A549 (cell line): ENCODE data around the gene NRXN3. TPM values are rescaled to one million over a fixed set of nuclear protein-coding genes. Genes with fewer than 3 reads are reported as not detected.

ENCODE experiments used
- ATAC-seq, 2 experiments: fragments of 200-7000 bp in 1 of 2; fragments of >200 bp in 1 of 2; cut with Nextera tagmentation in 1 of 2; cut with Tn5 transposase in 1 of 2; 3 replicates each; pipeline versions ENCODE4 v1.8.0 to v1.9.1; 2018 to 2020; ENCODE audit warnings: mild to moderate bottlenecking in 1 of 2, moderate library complexity in 1 of 2
- CTCF ChIA-PET: fragments of 300-600 bp; sonication (Branson Sonifier 250); formaldehyde crosslinking; extraction: SDS; loops from one replicate; lab custom pipeline; 2021; ENCODE audit warnings: antibody characterized with exemption, inconsistent platforms; lab: Yijun Ruan, JAX
- POLR2A ChIA-PET: fragments of 350-600 bp; formaldehyde crosslinking; extraction: SDS; loops from one replicate; lab custom pipeline; 2021; ENCODE audit warnings: antibody characterized with exemption, inconsistent platforms; lab: Yijun Ruan, JAX
- DNase-seq, 2 experiments: peaks; one replicate each; pipeline versions ENCODE4 v3.0.0 to v3.0.0-alpha.2; 2011 to 2016; ENCODE audit warnings: low read depth in 1 of 2, low spot score in 1 of 2
- FAIRE-seq: peaks from 2 replicates; lab custom pipeline; 2011; peaks lifted over from hg19 to GRCh38; lab: Jason Lieb, UNC
- H3K27ac ChIP-seq, 2 experiments: fragments of >200 bp; sonication (Bioruptor Twin); formaldehyde crosslinking; 3 replicates each; pipeline ENCODE4 v1.5.1; 2016 to 2017
- H3K4me1 ChIP-seq: fragments of >200 bp; sonication (Bioruptor Twin); formaldehyde crosslinking; 3 replicates; pipeline ENCODE4 v1.6.1; 2016
- H3K4me2 ChIP-seq: fragments of >200 bp; sonication (Bioruptor Twin); formaldehyde crosslinking; 3 replicates; pipeline ENCODE4 v1.6.1; 2016
- H3K4me3 ChIP-seq: fragments of >200 bp; sonication (Bioruptor Twin); formaldehyde crosslinking; 3 replicates; pipeline ENCODE4 v1.5.1; 2016
- H3K9me3 ChIP-seq: fragments of >200 bp; sonication (Bioruptor Twin); formaldehyde crosslinking; 3 replicates; pipeline ENCODE4 v1.6.1; 2016
- CBX8 ChIP-seq: fragments of 200-600 bp; sonication (generic); IDR thresholded peaks from 2 replicates; pipeline ENCODE4 v1.6.1; 2016
- CEBPB ChIP-seq, 2 experiments: fragments of >200 bp in 1 of 2; sonication (Bioruptor Twin) in 1 of 2; formaldehyde crosslinking in 1 of 2; IDR thresholded peaks; 2 replicates each; pipeline ENCODE4 v1.6.1; 2012 to 2016
- CHD2 ChIP-seq: fragments of 150-350 bp; IDR thresholded peaks from 2 replicates; pipeline ENCODE4 v1.6.1; 2014; ENCODE audit warnings: low read length; ENCODE audit not compliant: partially characterized antibody
- EHF ChIP-seq: fragments of 250-450 bp; sonication (Bioruptor Pico); IDR thresholded peaks from 2 replicates; pipeline ENCODE4 v1.5.0; 2020; ENCODE audit warnings: mild to moderate bottlenecking
- EHMT2 ChIP-seq: fragments of 200-600 bp; sonication (generic); IDR thresholded peaks from 2 replicates; pipeline ENCODE4 v1.6.1; 2016; ENCODE audit warnings: antibody characterized with exemption, low read depth, mild to moderate bottlenecking, moderate library complexity
- ELK1 ChIP-seq: fragments of 150-350 bp; IDR thresholded peaks from 2 replicates; pipeline ENCODE4 v1.6.1; 2014; ENCODE audit warnings: low read depth, mild to moderate bottlenecking, low read length
- EP300 ChIP-seq, 2 experiments: fragments of >200 bp; sonication (Bioruptor Twin); formaldehyde crosslinking; IDR thresholded peaks; 2 replicates in 1 of 2; 3 replicates in 1 of 2; pipeline ENCODE4 v1.6.1; 2016 to 2017
- ESRRA ChIP-seq: fragments of 150-350 bp; IDR thresholded peaks from 2 replicates; pipeline ENCODE4 v1.6.1; 2014; ENCODE audit warnings: mild to moderate bottlenecking, low read length, borderline replicate concordance
- FOSB ChIP-seq: fragments of 250-450 bp; sonication (Bioruptor Pico); IDR thresholded peaks from 2 replicates; pipeline ENCODE4 v1.5.0; 2020; ENCODE audit warnings: mild to moderate bottlenecking, moderate library complexity
- FOSL2 ChIP-seq, 2 experiments: fragments of 450-650 bp in 1 of 2; fragments of >200 bp in 1 of 2; sonication (Bioruptor Twin) in 1 of 2; formaldehyde crosslinking; IDR thresholded peaks; 2 replicates each; pipeline versions ENCODE4 v1.5.0 to v1.6.1; 2016 to 2020; ENCODE audit warnings: mild to moderate bottlenecking in 1 of 2, moderate library complexity in 1 of 2
- HOXB13 ChIP-seq: fragments of 250-450 bp; sonication (Bioruptor Pico); IDR thresholded peaks from 2 replicates; pipeline ENCODE4 v1.5.0; 2020; ENCODE audit warnings: low read depth, mild to moderate bottlenecking, moderate library complexity
- JUN ChIP-seq, 2 experiments: fragments of >200 bp; sonication (Bioruptor Twin); formaldehyde crosslinking; IDR thresholded peaks; 2 replicates in 1 of 2; 3 replicates in 1 of 2; pipeline ENCODE4 v1.6.1; 2016 to 2017
- KDM1A ChIP-seq: fragments of 200-600 bp; sonication (generic); IDR thresholded peaks from 2 replicates; pipeline ENCODE4 v1.6.1; 2016; ENCODE audit warnings: low read depth, mild to moderate bottlenecking
- MAFK ChIP-seq: fragments of 450-650 bp; IDR thresholded peaks from 2 replicates; pipeline ENCODE4 v1.6.1; 2014; ENCODE audit not compliant: partially characterized antibody
- MYC ChIP-seq: IDR thresholded peaks from 2 replicates; pipeline ENCODE4 v1.6.1; 2012; ENCODE audit warnings: mild to moderate bottlenecking, inconsistent platforms, low read length, improper control_type of control experiment, borderline replicate concordance
- NPAS2 ChIP-seq: fragments of 250-450 bp; sonication (Bioruptor Pico); IDR thresholded peaks from 2 replicates; pipeline ENCODE4 v1.8.0; 2022; ENCODE audit warnings: mild to moderate bottlenecking, moderate library complexity, borderline replicate concordance
- PBX3 ChIP-seq: IDR thresholded peaks from 2 replicates; pipeline ENCODE4 v1.6.1; 2012
- POLR2A ChIP-seq: IDR thresholded peaks from 2 replicates; pipeline ENCODE4 v1.6.1; 2012; ENCODE audit warnings: mild to moderate bottlenecking, low read length
- RAD21 ChIP-seq, 2 experiments: fragments of >200 bp in 1 of 2; sonication (Bioruptor Twin) in 1 of 2; formaldehyde crosslinking in 1 of 2; IDR thresholded peaks in 1 of 2; conservative IDR thresholded peaks in 1 of 2; 2 replicates in 1 of 2; 3 replicates in 1 of 2; pipeline ENCODE4 v1.6.1; 2012 to 2018; ENCODE audit warnings: inconsistent platforms in 1 of 2
- RARB ChIP-seq: fragments of 250-450 bp; sonication (Bioruptor Pico); IDR thresholded peaks from 2 replicates; pipeline ENCODE4 v1.8.0; 2021; ENCODE audit warnings: mild to moderate bottlenecking, moderate library complexity
- SMC3 ChIP-seq: fragments of >200 bp; sonication (Bioruptor Twin); formaldehyde crosslinking; IDR thresholded peaks from 3 replicates; pipeline ENCODE4 v1.6.1; 2018; ENCODE audit warnings: inconsistent platforms
- TFCP2L1 ChIP-seq: fragments of 250-450 bp; sonication (Bioruptor Pico); IDR thresholded peaks from 2 replicates; pipeline ENCODE4 v1.5.0; 2021; ENCODE audit warnings: mild to moderate bottlenecking
- ZC3H11A ChIP-seq: fragments of 450-650 bp; IDR thresholded peaks from 2 replicates; pipeline ENCODE4 v1.6.1; 2014; ENCODE audit warnings: antibody characterized with exemption, mild to moderate bottlenecking
- ZFP36 ChIP-seq: fragments of 450-650 bp; IDR thresholded peaks from 2 replicates; pipeline ENCODE4 v1.6.1; 2014; ENCODE audit warnings: borderline replicate concordance; ENCODE audit not compliant: partially characterized antibody
- ZSCAN20 ChIP-seq: fragments of 250-450 bp; sonication (Bioruptor Pico); IDR thresholded peaks from 2 replicates; pipeline ENCODE4 v1.8.0; 2022; ENCODE audit warnings: mild to moderate bottlenecking, moderate library complexity
- WGBS: methylation state at CpG from one replicate; pipeline ENCODE4 v1.1.6; 2017; ENCODE audit errors: missing lambda C conversion rate; 5-methylcytosine and 5-hydroxymethylcytosine counted together
- polyA plus RNA-seq, 4 experiments: library from polyadenylated mRNA; depleted of rRNA in 3 of 4; stranded (reverse); fragments of >200 nt; fragmentation: RNase III in 1 of 4; extraction: RNeasy Plus Mini Kit Qiagen cat#74134 plus additional on column Dnase treatment in 1 of 4; gene quantifications; 2 replicates in 3 of 4; 3 replicates in 1 of 4; pipeline ENCODE4 v1.2.3, GENCODE V29; 2011 to 2017
- TF ChIP-seq, protein P1 (sequence below): fragments of 250-450 bp; sonication (Bioruptor Pico); IDR thresholded peaks from 2 replicates; pipeline ENCODE4 v1.5.0; 2021; ENCODE audit warnings: mild to moderate bottlenecking, moderate library complexity, borderline replicate concordance
- TF ChIP-seq, protein P2 (sequence below): fragments of >200 bp; sonication (Bioruptor Twin); formaldehyde crosslinking; IDR thresholded peaks from 2 replicates; pipeline ENCODE4 v1.6.1; 2016
- TF ChIP-seq, protein P3 (sequence below): IDR thresholded peaks from 2 replicates; pipeline ENCODE4 v1.6.1; 2012; ENCODE audit warnings: low read depth, borderline replicate concordance

Gene NRXN3
- polyA plus RNA-seq, 2 of the 4 experiments (the other 2 are of a cell fraction): 0.62 to 2.3 TPM

- FAIRE-seq: no peak
- Histone ChIP-seq H3K4me1 (no peaks in the 10 kb centered on the region), H3K27ac (no peak overlapping the region), H3K4me3 (no peak overlapping the region)
- TF ChIP-seq PBX3 (no peak), SMC3 (no peak), ZFP36 (no peak), ZC3H11A (no peak), ELK1 (no peak), MAFK (no peak), RAD21 (conservative IDR thresholded peaks at IDR 0.05 in 1 of 2, IDR thresholded peaks at IDR 0.05 in 1 of 2) (no peak), RARB (CRISPR knock-in tag) (no peak), EHF (CRISPR knock-in tag) (no peak), NPAS2 (CRISPR knock-in tag) (no peak), CBX8 (no peak), FOSB (no peak), CHD2 (no peak), EHMT2 (no peak), POLR2A (no peak), ZSCAN20 (no peak)
- TF ChIP-seq, protein P1, sequence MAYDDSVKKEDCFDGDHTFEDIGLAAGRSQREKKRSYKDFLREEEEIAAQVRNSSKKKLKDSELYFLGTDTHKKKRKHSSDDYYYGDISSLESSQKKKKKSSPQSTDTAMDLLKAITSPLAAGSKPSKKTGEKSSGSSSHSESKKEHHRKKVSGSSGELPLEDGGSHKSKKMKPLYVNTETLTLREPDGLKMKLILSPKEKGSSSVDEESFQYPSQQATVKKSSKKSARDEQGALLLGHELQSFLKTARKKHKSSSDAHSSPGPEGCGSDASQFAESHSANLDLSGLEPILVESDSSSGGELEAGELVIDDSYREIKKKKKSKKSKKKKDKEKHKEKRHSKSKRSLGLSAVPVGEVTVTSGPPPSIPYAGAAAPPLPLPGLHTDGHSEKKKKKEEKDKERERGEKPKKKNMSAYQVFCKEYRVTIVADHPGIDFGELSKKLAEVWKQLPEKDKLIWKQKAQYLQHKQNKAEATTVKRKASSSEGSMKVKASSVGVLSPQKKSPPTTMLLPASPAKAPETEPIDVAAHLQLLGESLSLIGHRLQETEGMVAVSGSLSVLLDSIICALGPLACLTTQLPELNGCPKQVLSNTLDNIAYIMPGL (CRISPR knock-in tag): no peak
- TF ChIP-seq, protein P2, sequence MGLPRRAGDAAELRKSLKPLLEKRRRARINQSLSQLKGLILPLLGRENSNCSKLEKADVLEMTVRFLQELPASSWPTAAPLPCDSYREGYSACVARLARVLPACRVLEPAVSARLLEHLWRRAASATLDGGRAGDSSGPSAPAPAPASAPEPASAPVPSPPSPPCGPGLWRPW: no peak
- TF ChIP-seq, protein P3, sequence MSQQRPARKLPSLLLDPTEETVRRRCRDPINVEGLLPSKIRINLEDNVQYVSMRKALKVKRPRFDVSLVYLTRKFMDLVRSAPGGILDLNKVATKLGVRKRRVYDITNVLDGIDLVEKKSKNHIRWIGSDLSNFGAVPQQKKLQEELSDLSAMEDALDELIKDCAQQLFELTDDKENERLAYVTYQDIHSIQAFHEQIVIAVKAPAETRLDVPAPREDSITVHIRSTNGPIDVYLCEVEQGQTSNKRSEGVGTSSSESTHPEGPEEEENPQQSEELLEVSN: no peak
- TF ChIP-seq, all 56 proteins: peak for 0
- 5% methylated on average over 2 of the region's 2 CpGs for WGBS
- ATAC-seq (no peak), DNase-seq (no peak)
- H3K9me3 ChIP-seq: no peaks in the 10 kb centered on the region
- ChIA-PET POLR2A (no interaction called here), CTCF (interaction anchor here (0.9 kb wide), 1 partner anchor 40 kb away, joined by 3 read pairs; no protein-coding TSS in a partner anchor)
- no peak overlapping the region for H3K4me2 ChIP-seq
Measured at GRCh38 chr14:79910086-79910485, 1739.9 kb downstream of the NRXN3 start.

DNA sequence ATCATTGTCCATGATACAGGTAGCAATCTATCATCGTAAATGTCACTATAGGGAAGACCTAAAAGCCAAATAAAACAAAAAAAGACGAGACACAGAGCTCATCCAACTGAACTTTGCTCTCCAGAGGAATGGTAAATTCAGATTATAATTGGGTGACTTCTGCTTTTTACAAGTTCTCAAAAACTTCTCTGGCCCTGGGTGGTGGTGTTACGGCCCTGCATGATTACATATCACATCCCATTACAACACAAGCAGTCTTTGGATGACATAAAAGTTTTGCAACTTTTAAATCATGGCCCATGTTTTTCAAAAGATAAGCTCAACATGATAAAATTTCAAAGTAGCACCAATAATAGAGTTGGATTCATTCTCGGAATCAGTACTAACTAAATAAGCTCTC, 1741.6 kb downstream of the NRXN3 start:
- TF ChIP-seq CEBPB (IDR thresholded peaks at IDR 0.05) (no peak), KDM1A (no peak), JUN (IDR thresholded peaks at IDR 0.05) (no peak), POLR2A (no peak), HOXB13 (CRISPR knock-in tag) (no peak), SMC3 (no peak), NPAS2 (CRISPR knock-in tag) (no peak), MYC (no peak), EP300 (IDR thresholded peaks at IDR 0.05) (no peak), TFCP2L1 (CRISPR knock-in tag) (no peak), FOSB (no peak), RAD21 (conservative IDR thresholded peaks at IDR 0.05 in 1 of 2, IDR thresholded peaks at IDR 0.05 in 1 of 2) (no peak), ESRRA (no peak), FOSL2 (IDR thresholded peaks at IDR 0.05) (no peak), FOSL2 (CRISPR knock-in tag; IDR thresholded peaks at IDR 0.05) (no peak)
- TF ChIP-seq, protein P3: no peak
- TF ChIP-seq, all 56 proteins: peak for 0
- FAIRE-seq (no peak), DNase-seq (no peak), ATAC-seq (no peak)
- Histone ChIP-seq H3K9me3 (0 out of 3 replicates have a peak, but pooled peaks cover under 1% of the 10 kb centered on the region), H3K4me2 (no peak overlapping the region), H3K4me3 (no peak overlapping the region), H3K4me1 (no peaks in the 10 kb centered on the region), H3K27ac (no peak overlapping the region)
- POLR2A ChIA-PET: no interaction called here
- CTCF ChIA-PET: interaction anchor here (0.6 to 1.3 kb wide), 2 partner anchors 8 to 144 kb away, joined by 3 read pairs; no protein-coding TSS in a partner anchor
- 16% methylated on average over 4 of the region's 4 CpGs for WGBS
